AG04449 (cell line): ENCODE results near the gene SARM1.

Source experiments
- CTCF ChIA-PET: fragments of 350-600 bp; formaldehyde crosslinking; extraction: SDS; loops from one replicate; lab custom pipeline; 2021; ENCODE audit warnings: antibody characterized with exemption; lab: Yijun Ruan, JAX
- POLR2A ChIA-PET: fragments of 400-600, 350-600 bp; formaldehyde crosslinking; extraction: SDS; loops from one replicate; lab custom pipeline; 2020; ENCODE audit warnings: antibody characterized with exemption, inconsistent platforms; lab: Yijun Ruan, JAX
- DNase-seq: peaks from one replicate; pipeline ENCODE4 v3.0.0-alpha.2; 2010; ENCODE audit warnings: low read depth, low spot score
- H3K4me3 ChIP-seq: 2 replicates; pipeline ENCODE4 v1.5.1; 2011; ENCODE audit warnings: low read depth, mild to moderate bottlenecking, control low read depth, low read length
- CTCF ChIP-seq: IDR thresholded peaks from one replicate; pipeline ENCODE4 v1.5.1; 2011; ENCODE audit warnings: mild to moderate bottlenecking, moderate library complexity, low read length, control low read depth, inconsistent platforms; ENCODE audit not compliant: insufficient read depth; ENCODE audit errors: missing control alignments

Gene SARM1

DNA sequence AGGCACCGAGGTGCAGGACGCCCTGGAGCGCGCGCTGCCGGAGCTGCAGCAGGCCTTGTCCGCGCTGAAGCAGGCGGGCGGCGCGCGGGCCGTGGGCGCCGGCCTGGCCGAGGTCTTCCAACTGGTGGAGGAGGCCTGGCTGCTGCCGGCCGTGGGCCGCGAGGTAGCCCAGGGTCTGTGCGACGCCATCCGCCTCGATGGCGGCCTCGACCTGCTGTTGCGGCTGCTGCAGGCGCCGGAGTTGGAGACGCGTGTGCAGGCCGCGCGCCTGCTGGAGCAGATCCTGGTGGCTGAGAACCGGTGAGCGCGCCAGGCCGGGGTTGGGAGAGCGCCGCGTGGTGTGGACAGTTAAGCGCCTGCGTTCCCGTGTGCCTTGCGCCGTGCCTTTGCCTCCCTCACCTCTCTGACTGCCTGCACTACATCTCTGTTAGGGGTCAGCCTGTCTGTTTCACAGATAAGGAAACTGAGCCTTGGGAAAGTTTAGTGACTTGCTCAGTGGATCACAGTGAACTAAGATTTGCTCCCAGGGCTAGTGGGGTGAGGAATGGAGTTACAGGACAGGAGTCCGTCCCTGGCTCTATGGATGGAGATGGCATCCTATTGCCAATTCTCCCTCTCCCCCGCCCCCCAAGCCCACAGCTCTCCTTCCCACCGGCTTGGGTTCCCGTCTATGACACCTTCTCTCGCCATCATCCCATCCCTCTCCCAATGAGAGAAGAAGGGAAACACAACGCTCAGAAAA is 880 bp downstream of the SARM1 start:
- TF ChIP-seq CTCF, result no peak
- DNase-seq, result no peak
- CTCF ChIA-PET, result interaction anchor here (1.3 kb wide), 1 partner anchor 26 kb away, joined by 3 read pairs; no protein-coding TSS in a partner anchor
- peak overlapping the region; percentile 65 for H3K4me3 ChIP-seq
- POLR2A ChIA-PET, result interaction anchor here (1.2 to 2.5 kb wide), 2 partner anchors 15 kb away, joined by 3 to 15 read pairs; partner anchors contain the start of gene POLDIP2

DNA sequence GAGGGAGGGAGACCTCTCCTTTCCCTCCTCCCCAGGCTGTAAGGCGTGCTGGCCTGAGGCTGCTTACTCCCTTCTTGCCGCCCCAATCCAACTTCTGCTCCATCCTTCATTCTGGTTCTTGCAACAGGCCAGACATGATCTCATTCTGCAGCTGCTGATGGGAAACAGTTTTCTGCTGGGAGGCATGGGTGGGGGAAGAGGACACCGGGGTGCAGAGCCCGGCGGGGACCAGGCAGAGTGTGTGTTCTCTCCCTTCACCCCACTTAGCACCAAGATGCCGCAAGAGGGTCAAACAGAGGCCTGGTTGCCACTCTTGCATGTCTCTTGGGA is 1.4 kb downstream of the SARM1 start:
- POLR2A ChIA-PET, result interaction anchor here (1.2 kb wide), 1 partner anchor 15 kb away, joined by 3 read pairs; the partner anchor contains the start of gene POLDIP2
- no peak for TF ChIP-seq CTCF

DNA sequence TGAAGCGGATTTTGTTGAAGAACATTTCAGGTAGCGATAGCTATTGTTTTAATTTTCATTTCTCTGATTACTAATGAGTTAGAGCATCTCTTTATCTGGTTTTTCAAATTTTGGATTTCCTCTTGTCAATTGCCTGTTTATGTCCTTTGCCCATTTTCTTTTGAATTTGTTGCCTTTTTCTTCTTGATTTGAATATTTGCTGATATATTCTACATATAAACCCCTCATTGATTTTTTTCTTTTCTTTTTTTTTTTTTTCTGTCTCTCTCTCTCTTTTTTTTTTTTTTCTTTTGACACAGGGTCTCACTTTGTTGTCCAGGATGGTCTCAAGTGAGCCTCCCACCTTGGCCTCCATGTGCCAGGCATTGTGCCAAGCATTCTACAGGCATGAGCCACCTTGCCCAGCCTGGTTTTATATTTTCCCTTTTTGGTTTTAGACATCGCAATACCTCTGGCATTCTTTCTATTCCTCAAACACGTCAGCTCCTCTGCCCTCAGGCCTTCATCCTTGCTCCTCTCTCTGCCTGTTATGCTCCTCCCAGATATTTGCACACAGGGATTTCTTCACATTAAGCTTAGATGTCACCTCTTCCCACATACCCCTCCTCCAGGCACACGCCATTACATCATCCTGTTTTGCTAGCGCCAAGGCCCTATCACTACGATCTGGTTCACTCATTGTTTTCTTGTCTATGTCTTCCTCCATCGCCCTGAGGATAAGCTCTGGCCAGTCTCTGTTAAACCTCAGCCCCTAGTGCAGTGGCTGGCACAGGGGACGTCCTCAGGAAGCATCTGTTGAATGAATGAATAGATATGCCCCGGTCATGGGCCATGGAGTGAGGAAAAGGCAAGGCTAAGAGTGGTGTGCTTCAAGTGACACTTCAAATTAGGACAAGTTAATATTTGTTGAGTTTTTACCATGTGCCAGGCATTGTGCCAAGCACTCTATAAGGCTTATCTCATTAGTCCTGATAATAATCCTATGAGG is 8.6 kb downstream of the SARM1 start:
- CTCF ChIA-PET, result interaction anchor here (1.3 to 1.4 kb wide), 3 partner anchors 23 to 171 kb away, joined by 3 to 4 read pairs (median 3); partner anchors contain the start of gene POLDIP2
- no peak overlapping the region for H3K4me3 ChIP-seq
- POLR2A ChIA-PET, result no interaction called here
- TF ChIP-seq CTCF, result no peak
- DNase-seq, result no peak

More for the DNA sequence above, 1.4 kb downstream of the SARM1 start:
- DNase-seq, result no peak
- peak overlapping the region; percentile 65 for H3K4me3 ChIP-seq
- CTCF ChIA-PET, result interaction anchor here (1.3 kb wide), 1 partner anchor 26 kb away, joined by 3 read pairs; no protein-coding TSS in a partner anchor

GRCh38 chr17:28381141-28381825 is 9.8 kb downstream of the SARM1 start:
- H3K4me3 ChIP-seq, result no peak overlapping the region
- CTCF ChIA-PET, result interaction anchor here (1.3 kb wide), 2 partner anchors 36 to 170 kb away, joined by 3 to 4 read pairs; no protein-coding TSS in a partner anchor
- POLR2A ChIA-PET, result no interaction called here
- TF ChIP-seq CTCF, result peak; percentile 24
- DNase-seq, result no peak

GRCh38 chr17:28384281-28385036 is 13.0 kb downstream of the SARM1 start:
- ChIA-PET POLR2A (interaction anchor here (1.0 kb wide), 1 partner anchor 10 kb away, joined by 4 read pairs; no protein-coding TSS in a partner anchor), CTCF (interaction anchor here (1.1 to 1.5 kb wide), 2 partner anchors 10 to 17 kb away, joined by 3 to 4 read pairs; no protein-coding TSS in a partner anchor)
- no peak overlapping the region for H3K4me3 ChIP-seq
- DNase-seq, result no peak
- no peak for TF ChIP-seq CTCF
